DMS114 treated with DMSO at 0.1 percent for 48 hours (cell line): ENCODE data around the gene SNX32.

Experiments
- DNase-seq: peaks from one replicate; lab custom pipeline; 2025; ENCODE audit not compliant: unreplicated experiment; lab: John Stamatoyannopoulos, UW

Gene SNX32

GRCh38 chr11:65833297-65834030 lies at the start of gene SNX32:
Gene SNX32, plus strand, starts transcription at chr11:65833963. Its CDS starts 103 bp downstream, at chr11:65834066.
- DNase-seq, result peak; percentile 90

GRCh38 chr11:65785319-65786007 lies 48.3 kb upstream of the SNX32 start:
- no peak for DNase-seq

DNA sequence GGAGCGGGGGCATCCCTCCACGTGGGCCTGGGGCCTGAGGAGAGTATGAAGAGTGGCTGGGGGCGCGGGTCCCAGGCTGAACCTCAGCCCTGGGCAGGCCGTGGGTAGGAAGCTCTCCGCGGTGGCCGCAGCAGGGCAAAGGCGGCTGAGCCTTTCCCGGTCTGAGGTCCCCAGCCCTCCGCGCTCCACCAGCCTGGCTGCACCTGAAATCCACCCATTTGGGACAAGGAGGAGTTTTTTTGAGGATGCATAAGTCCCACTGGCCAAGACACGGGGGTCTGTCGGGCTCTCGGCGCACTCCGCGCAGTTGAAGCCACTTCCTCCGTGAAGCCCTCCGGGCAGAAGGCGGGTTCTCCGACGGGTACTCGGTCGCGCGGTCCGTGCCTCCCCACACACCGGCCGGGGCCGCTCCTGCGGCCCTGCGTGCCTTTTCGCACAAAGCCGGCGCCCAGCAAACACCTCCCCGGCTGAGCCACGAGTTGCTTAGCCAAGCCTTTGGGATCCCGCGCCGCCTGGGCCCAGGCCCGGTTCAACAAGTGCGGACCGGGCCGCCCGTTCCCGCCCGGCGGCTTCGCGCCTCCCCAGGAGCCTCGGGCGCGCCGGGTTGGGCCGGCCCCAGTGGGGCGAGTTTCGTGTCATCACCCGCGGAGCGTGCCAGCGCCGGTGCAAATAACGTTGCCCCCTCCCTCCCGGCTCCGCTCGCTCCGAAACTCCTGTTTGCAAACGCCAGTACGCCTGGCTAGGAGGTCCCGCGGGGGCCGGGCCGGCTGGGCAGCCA lies 47.6 kb upstream of the SNX32 start:
- no peak for DNase-seq

- DNase-seq, result no peak
Measured at GRCh38 chr11:65786786-65787636, 46.8 kb upstream of the SNX32 start, which contains the start of gene OVOL1. Gene OVOL1, plus strand, starts transcription at chr11:65787063. Its CDS starts 311 bp downstream, at chr11:65787374.

DNA sequence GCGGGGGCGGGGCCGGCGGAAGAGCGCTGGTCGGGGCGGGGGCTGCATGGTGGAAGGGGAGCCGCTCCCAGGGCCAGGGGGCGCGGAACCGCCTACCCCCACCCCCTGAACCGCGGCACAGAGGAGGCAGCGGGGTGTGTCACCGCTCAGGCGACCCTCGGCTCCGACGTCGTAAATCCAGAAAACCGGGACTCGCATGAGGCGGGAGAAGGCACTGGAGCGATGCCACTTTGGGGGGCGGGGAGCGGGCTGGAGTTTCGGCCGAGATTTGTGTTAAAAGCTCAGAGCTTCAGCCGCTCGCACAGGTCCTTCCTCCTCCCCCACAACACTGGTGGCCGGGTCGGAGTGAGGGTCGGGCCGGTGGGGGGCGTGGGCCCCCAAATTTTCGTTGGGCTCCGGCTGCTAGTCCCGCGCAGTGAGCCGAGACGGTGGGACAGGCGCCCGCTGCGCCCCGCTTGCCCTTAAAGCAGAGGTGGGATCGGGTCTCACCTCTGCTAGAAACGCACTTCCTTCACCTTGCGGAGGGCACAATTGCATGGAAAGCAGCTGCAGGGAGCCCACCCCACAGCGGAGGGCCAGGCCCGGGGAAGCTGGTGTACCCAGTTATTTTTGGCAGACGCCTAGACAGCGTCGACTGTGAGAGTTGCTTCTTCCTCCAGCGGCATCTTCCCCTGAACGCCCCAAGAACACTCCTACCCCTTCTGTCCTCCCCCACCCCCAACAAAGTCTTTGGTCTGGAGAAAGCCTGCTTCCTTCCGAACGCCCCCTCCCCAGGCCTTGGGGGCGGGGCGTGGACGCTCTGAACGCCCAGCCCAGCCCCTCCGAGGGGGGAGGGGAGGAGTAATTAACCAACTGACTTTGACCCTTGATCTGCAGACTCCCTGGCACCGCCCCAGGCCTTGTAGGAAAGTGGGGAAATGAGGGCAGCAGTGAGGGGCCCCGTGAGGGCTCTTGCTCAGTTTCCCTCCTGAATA lies 45.8 kb upstream of the SNX32 start:
- DNase-seq, result no peak

- no peak for DNase-seq
Measured at GRCh38 chr11:65788821-65789220, 44.9 kb upstream of the SNX32 start.

DNA sequence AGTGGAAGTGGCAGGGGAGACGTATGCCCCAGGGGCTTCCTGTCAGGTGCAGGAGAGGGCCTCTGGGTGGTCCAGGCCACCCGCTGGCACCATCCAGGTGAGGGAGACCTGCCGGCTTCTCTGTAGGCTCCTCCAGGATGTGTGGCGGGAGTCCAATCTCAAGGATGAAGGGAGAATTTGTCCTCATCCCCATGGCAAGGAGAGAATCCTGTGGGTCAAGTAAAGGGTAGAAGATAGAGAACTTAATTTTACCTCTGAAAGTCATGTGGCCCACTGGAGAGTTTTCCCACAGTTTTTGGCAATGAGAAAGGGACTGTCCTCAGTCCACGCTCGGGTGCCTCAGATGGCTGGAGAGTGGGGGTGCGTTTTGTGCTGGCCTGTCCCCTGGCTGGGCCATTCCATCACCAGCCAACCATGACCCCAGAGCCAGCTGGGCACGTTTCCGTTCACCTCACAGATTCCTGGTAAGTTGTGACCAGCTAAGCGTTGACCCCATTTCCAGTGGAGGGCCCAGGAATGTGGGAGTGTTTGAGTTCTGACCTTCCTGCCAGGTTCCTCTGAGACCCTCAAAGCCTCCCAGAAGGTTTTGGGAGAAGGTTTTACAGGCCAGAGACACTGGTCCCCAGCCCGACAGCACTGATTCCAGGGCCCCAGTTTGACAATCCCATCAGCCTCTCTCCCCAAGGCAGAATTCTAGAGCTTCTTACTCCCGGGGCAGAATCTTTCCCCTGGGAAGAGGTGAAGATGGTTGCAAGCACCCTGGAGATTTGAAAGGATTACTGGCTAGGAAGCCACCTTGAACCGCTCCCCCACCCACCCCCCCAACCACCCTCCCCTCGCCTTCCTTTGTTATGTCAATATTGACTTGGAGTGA lies 44.3 kb upstream of the SNX32 start:
- no peak for DNase-seq

DNA sequence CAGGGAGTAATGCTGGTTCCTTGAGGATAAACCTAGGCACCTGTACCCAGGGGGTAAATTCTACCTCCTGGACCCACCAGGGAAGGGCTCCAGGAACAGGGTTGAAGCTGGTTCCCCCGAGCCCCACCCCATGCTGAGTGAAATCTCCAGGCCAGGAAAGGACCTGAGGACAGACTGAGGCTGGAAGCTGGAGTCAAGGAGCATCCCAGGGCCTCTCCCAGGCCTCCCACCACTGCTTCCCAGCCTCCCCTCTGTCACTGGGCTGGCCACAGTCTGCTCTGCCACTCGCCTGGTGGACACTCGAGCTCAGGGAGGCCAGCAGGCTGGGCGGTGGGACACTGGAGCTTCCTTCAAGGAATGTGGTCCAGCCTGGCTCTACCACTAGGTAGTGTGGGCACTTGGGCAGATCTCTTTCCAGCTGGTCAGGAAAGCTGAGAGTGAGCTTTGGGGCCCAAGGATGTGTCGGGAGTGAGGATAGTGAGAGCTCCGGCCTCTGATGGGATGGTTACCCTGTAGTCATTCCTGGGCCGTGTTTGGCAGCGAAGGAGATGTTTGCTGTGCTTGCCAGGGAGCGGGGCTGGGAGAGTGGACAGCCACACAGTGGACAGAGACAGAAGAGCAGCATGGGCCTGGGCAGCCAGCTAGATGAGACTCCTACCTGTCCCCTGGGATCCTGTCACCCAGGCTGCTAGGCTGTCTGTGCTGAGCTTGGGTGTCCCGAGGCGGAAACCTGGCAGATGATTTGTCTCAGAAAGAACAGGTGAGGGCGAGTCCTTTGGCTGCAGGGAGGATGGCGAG lies 43.5 kb upstream of the SNX32 start:
- DNase-seq, result no peak

DNA sequence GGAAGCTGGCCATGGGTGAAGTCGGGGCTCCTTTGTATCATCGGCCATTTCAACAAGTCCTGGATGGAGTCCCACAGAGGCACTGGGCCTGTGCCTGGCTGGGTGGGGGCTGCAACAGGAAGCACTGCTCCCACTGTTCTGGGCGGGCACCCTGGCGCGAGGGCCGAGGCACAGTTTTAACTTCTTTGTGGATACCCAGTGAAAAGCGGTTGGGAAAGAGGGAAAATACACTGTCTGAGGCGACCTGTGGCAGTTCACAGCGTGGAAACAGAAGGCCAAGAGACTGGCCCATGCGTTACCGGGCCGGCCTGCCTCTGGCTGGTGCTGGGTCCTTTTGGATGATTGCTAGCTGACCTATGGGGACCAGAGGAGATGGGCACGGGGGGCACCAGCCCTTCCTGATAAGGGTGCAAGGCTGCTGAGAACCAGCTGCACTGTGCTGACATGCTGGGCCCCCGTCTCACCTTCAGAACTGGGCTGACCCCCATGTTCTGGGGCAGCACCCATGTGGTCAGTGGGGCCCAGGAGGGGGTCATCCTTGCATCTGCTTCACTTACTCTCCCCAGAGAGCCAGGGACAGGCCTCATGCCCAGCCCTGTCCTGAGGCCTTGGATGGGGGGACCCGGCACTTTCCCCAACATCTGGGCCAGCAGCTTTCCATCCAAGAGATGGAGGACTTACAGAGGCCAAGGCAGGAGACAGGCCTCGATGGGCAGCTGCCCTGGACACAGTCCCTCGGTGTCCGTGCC lies 42.7 kb upstream of the SNX32 start:
- DNase-seq, result no peak

- DNase-seq, result no peak
Measured at GRCh38 chr11:65791719-65792213, 42.0 kb upstream of the SNX32 start.

DNA sequence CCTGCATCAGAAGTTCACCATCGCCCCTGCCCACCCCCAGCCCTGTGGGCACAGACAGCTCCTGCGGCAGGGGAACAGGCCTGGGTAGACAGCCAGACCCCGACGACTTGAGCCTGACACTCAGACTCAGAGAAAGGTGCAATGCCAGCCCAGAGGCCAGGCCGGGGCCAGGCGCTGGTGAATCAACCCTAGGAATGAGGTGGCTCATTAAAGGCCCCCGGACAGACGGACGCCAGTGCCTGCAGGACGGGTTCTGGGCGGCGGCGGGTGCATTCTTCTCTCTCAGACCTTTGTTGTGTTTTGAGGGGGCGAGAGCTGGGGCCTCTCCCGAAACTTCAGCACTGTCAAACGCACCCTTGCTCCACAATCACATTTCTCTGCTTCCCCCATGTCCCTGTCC lies 41.3 kb upstream of the SNX32 start:
- DNase-seq, result no peak

GRCh38 chr11:65793144-65793581 lies 40.6 kb upstream of the SNX32 start:
- DNase-seq, result no peak

- DNase-seq, result no peak
Measured at GRCh38 chr11:65793625-65794400, 40.0 kb upstream of the SNX32 start.

- no peak for DNase-seq
Measured at GRCh38 chr11:65794570-65795510, 38.9 kb upstream of the SNX32 start.
